Measurements from ENCODE around the gene PHTF2. TPM values are rescaled to one million over a fixed set of nuclear protein-coding genes. Genes with fewer than 3 reads are reported as not detected.

The PHTF2 gene
- 10.4 and 18.4 TPM in 2 replicates for total RNA-seq

GRCh38 chr7:77798394-77799077 lies at the start of gene PHTF2, which contains the start of gene TMEM60:
PHTF2 (plus strand) TSS chr7:77798773.
TMEM60 (minus strand) TSS chr7:77798434; CDS start chr7:77794373, 4,061 bp downstream.

Other genes starting within 250 kb of the PHTF2 start
- 10.3 and 12.1 TPM in 2 replicates for gene RSBN1L, start 102.3 kb upstream of the PHTF2 start, total RNA-seq
- 10.1 and 10.8 TPM in 2 replicates for gene TMEM60, start 339 bp upstream of the PHTF2 start, total RNA-seq

All from mesangial cell (primary cell).